Mucosa of gallbladder (tissue), 1 donor: ENCODE data around the gene PIM3. TPM values are rescaled to one million over a fixed set of nuclear protein-coding genes. Genes with fewer than 3 reads are reported as not detected.
A peak's percentile ranks its signal among the peaks of the same experiment; 100 is the strongest.
"Not testable (repeated sequence)": the region's sequence is repeated elsewhere in the genome, so short reads cannot be mapped to it uniquely, and the experiment has no call there.

Source experiments
- DNase-seq: peaks from one replicate; pipeline ENCODE4 v3.0.0-alpha.2; 2020; ENCODE audit warnings: low spot score
- total RNA-seq: library from RNA; stranded (reverse); gene quantifications from one replicate; pipeline ENCODE4 v1.2.1, GENCODE V29; 2021
- donor health status: DM: no; HTN: no; CAD: no.

PIM3 gene
- total RNA-seq, 1 donor from 2014 or later: 63.2 TPM

DNA sequence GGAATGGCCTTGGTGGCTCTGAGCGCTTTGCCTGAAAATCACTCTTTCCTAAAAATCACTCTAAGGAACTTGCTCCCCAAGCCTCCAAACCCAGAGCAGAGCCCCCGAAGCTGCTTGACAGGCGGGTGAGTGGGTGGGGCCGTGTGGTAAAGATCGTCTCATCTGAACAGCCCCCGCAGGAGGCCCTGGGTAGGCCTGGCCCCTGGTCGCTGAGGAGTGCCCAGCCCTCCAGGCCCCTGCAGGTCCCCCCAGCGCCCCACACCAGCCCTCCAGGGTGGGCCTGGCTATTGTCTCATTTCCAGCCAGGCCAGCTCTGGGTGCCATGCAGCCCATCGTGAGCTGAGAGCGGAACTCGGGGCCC, 17.2 kb upstream of the PIM3 start:
- no peak for DNase-seq

DNA sequence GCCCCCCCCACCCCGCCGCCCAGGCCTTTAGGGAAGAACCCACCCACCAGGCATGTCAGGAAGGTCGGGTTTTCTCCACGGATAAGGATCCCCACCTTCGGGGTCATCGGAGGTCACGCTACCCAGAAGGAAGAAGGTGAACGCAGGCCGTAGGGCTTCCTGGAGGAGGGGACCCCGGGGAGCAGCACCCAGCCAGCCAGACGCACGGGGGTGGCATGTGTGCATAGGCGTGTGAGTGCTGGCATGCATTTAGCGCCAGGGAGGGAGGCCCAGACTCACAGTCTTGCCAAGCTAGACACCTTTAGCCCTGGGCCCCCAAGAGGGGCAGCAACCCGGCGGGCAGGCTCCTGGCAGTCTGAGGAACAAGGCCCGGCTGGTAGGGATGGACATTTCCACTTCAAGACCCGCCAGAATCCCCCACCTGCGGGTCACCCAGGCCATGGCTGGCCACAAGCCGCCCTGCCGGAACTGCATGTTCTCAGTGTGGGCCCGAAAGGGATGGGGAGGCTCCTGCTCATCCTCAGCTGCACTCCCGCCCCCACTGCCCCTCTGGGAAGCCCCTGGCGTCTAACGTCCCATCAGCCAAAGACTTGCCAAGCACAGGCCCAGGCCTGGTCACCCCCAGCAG, 16.7 kb upstream of the PIM3 start:
- no peak for DNase-seq

DNA sequence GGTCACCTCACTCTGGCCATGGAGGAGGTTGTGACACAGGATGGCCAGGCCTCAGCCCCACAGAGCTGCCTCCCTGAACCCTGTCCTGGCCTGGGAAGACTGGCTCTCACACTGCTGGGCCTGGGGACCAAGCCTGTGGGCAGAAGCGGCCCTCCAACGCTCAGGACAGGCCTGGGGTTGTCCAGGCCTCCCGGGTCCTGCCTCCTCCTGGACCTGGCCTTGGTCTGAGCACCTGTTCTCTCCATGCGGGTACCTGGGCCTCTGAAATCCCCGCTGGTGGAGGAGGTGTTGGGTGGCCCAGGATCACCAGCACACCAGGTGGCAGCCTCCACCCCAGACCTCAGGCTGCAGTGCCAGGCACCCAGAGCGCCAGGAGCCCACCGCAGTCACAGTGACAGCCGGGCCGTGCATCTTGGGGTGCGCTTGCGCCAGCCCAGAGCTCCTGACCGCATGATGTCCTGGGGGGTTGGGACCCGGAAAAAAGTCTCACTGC, 16.1 kb upstream of the PIM3 start:
- no peak for DNase-seq

DNA sequence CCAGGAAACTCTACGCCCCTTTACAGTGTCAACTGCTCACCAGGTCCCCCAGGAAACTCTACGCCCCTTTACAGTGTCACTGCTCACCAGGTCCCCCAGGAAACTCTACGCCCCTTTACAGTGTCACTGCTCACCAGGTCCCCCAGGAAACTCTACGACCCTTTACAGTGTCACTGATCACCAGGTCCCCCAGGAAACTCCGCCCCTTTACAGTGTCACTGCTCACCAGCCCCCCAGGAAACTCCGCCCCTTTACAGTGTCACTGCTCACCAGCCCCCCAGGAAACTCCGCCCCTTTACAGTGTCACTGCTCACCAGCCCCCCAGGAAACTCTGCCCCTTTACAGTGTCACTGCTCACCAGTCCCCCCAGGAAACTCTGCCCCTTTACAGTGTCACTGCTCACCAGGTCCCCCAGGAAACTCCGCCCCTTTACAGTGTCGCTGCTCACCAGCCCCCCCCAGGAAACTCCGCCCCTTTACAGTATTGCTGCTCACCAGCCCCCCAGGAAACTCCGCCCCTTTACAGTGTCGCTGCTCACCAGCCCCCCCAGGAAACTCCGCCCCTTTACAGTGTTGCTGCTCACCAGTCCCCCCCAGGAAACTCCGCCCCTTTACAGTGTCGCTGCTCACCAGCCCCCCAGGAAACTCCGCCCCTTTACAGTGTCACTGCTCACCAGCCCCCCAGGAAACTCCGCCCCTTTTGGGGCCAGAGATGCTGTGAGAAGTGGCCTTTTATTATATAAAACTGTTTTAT, 15.4 kb upstream of the PIM3 start:
- not testable (repeated sequence) for DNase-seq

DNA sequence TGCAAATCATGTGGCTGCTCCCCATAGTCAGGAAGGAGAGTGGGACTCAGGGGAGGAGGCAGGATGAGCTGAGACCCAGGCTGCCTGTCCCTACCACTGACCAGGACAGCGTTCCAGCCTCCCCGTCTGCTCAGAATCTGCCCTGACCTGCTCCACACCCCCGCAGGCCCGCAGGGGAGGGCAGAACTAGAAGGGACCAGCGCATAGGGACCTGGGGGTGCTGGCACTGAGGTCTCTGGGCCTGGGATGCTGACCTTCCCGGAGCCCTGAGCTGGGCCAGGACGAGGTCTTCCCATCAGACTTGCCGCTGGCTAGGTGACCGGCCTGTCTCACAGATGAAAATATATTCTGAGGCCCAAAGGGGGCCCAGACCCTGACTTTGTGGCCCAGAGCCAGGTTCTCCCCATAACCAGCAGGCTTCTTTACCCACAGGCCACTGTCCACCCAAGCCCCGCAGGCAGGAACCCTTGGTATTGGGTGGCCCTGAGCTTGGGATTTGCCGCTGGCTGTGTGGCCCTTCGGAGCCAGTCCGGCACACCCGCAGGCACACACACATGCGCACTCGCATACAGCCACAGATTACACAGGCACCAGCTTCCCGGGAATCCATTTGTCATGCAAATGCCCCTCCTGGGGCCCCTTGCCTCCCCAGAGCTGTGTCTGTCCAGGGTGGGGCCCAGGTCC, 13.8 kb upstream of the PIM3 start:
- DNase-seq: no peak

DNA sequence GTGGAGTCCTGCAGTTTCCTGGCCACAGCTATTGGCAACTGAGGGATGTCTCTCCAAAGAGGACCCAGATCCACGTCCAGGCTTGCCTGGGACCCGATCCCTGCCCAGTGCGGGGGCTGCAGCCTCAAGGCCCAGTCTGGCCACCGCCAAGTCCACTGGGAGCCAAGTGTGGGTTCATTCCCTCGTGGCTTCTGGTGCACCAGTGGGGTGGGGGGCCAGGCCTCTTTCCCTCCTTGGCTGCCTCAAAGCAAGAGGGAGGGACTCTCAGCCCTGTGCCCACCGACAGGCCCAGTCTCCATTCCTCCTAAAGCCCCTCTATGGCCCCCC, 13.3 kb upstream of the PIM3 start:
- no peak for DNase-seq

DNA sequence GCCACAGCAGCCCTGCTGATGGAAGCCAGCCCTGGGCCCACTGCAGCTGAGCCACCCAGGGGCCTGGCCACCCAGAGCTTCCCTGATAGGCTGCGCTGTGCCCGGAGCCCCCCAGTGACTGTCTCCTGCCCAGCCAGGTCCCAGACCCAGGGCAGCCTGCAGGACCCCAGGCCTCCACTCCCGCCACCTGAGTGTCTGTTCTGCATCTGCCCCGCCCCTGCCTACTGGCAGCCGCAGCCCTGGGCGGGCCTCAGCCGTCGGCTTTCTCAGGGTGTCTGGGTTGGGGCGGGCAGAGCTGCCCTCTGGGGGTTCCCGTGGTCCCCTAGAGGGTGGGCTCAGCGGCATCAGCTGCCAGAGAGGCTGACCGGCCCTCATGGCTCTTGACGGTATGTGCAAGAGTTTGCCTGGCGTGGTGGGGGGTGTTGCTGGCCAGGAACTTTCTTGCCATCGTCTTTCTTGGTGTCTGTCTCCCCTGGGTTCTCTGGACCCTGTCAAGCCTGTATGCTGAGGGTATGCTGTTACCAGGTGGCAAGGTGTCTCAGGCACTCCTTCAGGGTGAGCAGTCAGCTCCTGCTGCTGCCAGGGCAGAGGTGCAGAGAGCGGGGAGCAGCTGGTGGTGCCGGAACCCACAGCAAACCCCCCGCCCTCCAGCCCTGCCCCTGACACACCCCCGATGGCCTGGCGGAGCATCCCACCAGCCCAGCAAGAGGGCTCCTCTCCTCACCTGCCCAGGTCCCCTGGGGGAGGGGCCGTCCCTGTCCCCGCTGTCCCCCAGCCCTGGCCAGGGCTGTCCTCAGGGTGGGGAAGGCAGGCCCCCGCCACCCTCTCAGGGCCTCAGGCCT, 12.2 kb upstream of the PIM3 start:
- DNase-seq: no peak

DNA sequence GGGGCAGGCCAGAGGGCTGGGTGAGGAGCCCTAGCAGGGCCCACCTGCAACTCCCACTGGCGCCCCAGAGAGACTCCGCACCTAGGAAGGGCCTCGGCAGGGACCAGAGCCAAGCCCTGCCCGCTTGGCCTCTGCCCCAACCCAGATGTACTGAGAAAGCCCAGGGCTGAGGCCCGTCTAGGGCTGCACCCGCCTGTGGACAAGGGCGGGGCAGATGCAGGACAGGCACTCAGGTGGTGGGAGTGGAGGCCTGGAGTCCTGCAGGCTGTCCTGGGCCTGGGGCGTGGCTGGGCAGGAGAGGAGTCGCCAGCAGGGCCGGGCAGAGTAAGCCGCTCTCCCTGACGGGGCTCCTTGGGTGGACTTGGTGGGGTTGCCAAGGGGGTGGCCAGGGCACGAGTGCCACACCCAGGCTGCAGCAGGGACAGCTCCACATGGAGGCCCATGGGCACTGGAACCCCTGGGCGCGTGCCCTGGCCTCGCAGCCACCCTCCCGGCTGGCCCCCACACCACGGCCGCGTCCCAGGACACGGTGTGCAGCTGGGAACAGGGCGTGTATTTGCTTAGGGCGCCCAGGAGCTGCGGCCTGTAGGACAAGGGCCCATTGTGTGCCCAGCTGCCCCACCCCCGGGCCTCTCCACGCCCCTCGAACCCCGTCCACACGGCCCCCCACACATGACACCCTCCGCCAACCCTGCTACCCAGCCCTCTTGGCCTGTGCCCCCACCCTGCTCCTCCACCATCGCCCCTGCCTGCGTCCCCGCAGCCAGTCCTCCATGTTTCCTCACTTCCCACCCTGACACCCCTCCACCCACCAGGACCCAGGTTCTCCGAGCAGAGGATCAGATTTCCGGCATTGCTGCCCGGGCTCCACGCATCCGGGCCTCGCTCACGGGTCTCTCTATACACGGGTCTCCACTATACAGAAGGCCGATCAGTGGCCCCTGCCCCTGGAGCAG, 11.3 kb upstream of the PIM3 start:
- DNase-seq: peak; percentile 84

DNA sequence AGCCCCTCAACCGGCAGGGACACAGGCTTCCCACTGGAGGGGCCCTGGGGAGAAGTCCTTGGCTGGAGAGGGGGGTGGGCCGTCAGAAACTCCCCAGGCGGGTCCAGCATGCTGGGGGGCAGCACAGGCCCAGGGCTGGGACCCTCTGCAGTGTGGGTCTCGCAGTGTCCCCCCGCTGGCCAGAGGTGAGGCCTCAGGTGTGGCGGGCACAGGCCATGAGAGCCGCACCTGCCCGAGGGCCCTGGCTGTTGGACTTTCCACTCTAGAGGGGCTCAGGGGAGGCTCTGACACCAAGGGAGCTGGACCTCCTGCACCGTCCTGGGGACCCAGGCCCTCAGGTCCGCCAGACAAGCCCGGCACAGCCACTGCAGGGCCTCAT, 10.7 kb upstream of the PIM3 start:
- DNase-seq: no peak

DNA sequence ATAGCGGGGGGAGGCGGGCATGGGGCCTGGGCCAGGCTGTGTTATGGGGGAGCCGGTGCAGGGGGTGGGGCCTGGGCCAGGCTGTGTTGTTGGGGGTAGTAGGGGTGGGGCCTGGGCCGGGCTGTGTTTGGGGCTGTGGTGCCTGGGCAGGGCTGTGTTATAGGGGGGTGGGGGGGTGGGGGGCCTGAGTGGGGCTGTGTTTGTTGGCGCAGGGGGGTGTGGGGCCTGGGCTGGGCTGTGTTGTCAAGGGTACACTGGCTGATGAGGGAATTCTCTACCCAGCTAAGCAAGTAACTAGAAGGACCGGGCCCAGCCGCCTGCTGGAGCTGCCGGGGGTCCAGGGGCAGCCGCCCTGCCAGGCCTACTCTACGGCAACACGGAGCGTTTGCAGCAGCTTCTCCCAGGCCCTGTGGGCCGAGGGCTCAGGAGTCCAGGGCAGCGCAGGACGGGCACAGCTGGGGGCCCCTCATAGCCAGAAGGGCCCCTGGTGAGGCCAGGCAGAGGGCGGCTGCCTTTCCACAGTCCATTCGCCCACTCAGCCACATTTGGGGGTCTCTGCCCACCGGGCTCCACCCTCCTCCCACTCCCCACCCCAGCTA, 10.1 kb upstream of the PIM3 start:
- DNase-seq: no peak

DNA sequence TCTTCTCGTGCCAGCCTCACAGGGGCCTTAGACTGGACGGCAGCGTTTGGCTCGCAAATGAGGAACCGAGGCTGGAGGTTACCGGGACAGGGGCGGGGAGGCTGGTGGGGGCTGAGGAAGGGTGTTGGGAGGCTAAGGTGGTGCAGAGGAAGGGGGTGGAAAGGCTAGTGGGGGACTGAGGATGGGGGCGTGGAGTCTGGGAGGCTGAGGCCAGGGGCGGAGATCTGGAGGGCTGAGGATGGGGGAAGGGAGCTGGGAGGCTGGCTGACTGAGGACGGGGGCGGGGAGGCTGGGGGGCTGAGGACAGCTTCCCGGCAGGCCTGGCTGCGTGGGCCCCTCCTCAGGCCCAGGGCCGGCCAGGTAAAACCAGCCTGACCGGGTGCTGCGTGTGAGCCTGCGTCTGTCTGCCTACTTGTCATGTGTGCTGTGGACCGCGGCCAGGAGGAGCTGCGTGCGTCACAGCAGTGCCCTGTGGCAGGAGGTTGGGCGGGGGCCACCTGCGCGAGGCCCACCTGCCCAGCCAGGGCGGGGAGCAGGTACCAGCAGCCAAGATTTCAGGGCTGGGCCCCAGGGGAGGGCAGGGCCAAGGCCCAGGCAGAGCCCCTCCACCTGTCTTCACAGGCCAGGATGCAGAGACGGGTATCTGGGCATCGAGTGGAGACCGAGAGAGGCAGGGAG, 9.4 kb upstream of the PIM3 start:
- DNase-seq: peak; percentile 90

DNA sequence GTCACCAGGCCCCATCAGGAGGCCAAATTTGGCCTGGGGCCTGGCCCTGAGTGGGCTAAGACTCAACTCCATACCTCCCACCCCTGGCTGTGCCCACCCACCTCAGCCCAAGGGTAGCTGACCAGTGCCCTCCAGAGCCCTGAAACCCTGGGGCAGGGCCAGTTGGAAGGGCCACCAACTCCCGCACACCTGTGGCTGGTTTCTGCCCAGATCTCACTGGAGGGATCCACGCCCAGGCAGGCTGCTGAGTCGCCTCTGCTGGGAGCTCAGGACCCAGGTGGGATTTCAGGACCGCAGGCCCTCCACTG, 8.9 kb upstream of the PIM3 start:
- no peak for DNase-seq

DNA sequence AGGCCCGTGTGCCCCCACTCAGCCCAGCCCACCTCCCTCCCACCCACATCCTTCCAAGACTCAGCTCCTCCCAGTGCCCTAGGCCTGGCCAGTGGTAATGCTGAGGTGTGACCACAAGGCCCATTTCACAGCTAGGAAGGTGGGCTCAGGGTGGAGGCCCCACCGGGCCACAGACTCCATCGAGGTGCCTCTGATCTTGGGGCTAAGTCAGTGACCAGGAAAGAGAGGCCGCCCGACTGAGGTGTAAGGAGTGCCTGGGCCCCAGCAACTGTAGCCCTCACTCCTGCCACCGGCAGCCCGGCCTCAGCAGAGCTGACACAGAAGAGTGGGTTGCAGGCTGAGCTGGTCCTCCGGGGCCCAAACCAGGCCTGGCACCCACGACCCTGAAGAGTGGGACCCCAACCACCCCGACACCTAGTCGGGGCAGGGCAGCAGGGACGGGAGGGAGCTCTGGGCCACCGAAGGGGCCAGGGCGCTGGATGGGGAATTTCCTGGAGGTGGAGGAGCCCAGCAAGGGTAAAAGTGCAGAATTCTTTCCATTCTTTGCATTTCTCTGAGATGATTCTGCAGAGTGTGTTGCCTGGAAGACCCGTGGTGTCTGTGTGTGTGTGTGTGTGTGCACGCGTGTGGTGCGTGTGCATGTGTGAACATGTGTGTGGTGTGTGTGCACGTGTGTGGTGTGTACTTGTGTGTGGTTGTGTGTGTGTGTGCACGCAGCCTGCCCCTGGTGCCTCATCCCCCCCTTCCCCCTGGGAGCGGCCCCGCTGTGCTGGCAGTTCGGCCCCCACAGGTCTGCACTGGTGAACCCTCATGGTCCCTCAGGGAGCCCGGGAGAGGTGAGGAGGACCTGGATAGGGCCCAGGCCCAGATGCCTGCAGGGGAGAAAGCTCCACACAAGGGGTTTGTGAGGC, 8.3 kb upstream of the PIM3 start:
- no peak for DNase-seq

DNA sequence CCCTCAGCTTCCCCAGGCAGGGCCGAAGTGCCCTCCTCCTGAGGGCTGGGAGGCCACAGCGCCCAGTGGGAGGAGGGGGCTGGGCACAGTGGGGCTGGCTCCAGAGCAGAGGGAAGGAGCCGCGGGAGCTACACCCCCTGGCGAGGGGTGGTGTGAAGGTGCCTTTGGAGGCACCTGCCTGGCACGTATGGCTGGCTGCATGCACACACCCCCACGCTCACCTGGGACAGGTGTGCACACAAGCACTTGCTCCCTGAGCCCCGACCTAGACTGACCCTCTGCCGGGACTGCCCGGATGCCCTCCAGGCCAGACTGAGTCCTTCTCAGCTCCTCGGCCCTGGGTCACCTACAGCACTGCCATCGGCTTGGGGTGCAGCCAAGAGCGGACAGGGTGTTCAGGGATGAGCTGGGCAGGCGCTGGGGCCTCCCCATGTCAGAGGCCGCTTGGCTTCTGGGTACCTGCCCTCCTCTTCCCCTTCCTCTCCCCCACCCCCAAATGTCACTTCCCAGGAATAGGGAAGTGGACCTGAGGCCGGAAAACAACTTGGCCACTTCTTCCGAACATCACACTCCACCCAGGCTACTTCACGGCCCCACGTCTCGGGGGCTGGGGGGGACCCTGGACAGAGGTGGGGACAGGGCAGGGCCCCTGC, 7.4 kb upstream of the PIM3 start:
- no peak for DNase-seq

DNA sequence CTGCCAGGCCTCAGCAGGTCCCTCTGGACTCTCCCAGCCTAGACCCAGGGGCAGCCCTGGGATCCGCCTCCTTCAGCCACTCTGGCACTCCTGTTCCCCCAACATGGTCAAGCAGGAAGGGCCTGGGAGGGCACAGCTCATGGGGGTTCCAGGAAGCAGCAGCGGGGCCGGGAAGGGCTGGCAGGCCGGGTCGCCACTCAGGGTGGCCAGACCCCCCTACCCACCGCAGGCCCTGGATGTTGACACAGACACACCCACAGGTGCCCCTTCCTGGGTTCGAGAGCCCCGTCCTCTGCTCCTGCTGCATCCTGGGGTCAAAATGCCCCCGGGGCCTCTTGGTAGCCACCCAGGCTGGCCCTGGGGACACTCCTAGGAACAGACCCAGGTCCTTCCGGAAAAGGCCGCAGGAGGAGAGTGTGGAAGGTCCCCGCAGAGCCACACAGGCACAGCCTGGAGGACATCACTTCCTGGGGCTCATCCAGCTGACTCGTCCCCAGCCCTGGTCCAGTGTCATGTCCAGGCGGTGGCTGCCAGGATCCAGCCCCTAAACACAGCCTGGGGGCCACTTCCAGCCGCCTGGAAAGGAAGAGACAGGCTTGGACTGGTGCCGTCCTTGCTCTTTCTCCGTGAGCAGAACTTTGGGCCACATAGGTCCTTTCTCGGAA, 6.8 kb upstream of the PIM3 start:
- DNase-seq: no peak

DNA sequence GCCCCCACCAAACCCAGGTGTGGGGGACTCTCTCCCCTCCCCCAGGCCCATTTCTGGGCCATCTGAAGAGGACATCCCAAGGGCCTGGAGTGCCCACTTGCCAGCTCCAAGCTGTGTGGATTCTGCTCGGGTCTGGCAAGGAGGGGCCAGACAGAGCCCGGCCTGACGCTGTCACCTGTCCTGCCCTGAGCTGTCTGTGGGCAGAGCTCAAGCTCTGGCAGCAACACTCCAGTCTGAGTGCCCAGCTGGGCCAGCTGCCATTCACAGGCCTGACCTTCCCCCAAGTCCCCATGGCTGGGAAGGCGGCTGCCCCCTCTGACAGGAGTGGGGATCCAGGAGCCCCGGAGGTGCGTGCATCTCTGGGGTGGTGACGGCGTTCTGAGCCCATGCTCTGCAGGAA, 6.2 kb upstream of the PIM3 start:
- DNase-seq: no peak

DNA sequence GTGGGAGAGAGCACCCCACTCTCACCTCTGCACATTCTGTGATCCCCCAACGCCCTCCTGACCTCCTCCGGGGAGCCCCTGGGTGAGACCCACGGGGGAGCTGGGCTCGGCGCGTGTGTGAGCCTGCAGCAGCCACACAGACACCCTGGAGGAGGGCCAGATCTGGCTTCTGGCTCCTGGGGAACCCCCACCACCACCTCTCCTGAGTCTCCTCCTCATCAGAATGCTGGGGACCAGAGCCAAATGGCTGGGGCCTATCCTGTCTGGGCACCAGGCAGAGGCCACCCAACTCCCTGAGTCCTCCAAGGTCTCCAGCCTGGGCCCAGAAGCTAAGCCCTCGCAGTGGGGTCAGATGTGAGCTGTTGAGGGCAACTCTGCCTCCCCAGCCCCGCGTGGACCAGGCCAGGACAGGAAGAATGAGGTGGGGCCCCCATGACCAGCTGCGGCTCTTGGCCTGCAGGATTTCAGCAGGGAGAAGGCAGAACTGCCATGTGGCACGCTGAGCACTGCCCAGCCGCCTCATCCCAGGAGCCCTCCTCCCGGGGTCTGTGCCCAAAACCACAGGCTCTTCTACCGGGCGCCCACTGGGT, 5.5 kb upstream of the PIM3 start:
- DNase-seq: no peak
